IMR-90 (cell line): Measurements from ENCODE around the gene TXNRD1. TPM values are rescaled to one million over a fixed set of nuclear protein-coding genes. Genes with fewer than 3 reads are reported as not detected.

Source experiments
- ATAC-seq: fragments of 200-7000 bp; cut with Tn5 transposase; 2 replicates; pipeline ENCODE4 v1.9.1; 2020; ENCODE audit warnings: low read depth, mild to moderate bottlenecking, moderate library complexity
- BruUV-seq: library from RNA; stranded (reverse); fragments of 400-500 nt; replicated peaks from 2 replicates; lab custom pipeline; 2021; lab: Mats Ljungman, UMichigan
- CTCF ChIA-PET: fragments of 300-600 bp; formaldehyde crosslinking; extraction: SDS; loops from one replicate; lab custom pipeline; 2021; ENCODE audit warnings: antibody characterized with exemption; lab: Yijun Ruan, JAX
- POLR2A ChIA-PET: fragments of 300-600 bp; sonication (Branson Sonifier 250); formaldehyde crosslinking; loops from one replicate; lab custom pipeline; 2022; ENCODE audit warnings: antibody characterized with exemption; ENCODE audit not compliant: unreplicated experiment; lab: Charles Lee
- DNase-seq: peaks from one replicate; pipeline ENCODE4 v3.0.0; 2013
- H2AFZ ChIP-seq: replicated peaks from 2 replicates; pipeline ENCODE3; 2013; ENCODE audit warnings: low read length, mild to moderate bottlenecking; ENCODE audit not compliant: poor library complexity
- H2AK5ac ChIP-seq: 2 replicates; pipeline ENCODE4 v1.6.1; 2013; ENCODE audit warnings: low read depth, low read length, inconsistent platforms
- H2AK9ac ChIP-seq: replicated peaks from 2 replicates; pipeline ENCODE3; 2013; ENCODE audit warnings: mild to moderate bottlenecking, low read depth, low read length, moderate library complexity; ENCODE audit not compliant: poor library complexity
- H2BK120ac ChIP-seq: 2 replicates; pipeline ENCODE4 v1.6.1; 2013; ENCODE audit warnings: low read depth, low read length, inconsistent platforms
- H2BK15ac ChIP-seq: 3 replicates; pipeline ENCODE4 v1.6.1; 2013; ENCODE audit warnings: low read depth, low read length, inconsistent platforms
- H2BK20ac ChIP-seq: 2 replicates; pipeline ENCODE4 v1.6.1; 2013; ENCODE audit warnings: low read depth, mild to moderate bottlenecking, inconsistent platforms, low read length, moderate library complexity
- H2BK5ac ChIP-seq: 2 replicates; pipeline ENCODE4 v1.6.1; 2013; ENCODE audit warnings: mild to moderate bottlenecking, low read depth, low read length, inconsistent platforms; ENCODE audit not compliant: poor library complexity, severe bottlenecking
- H3K14ac ChIP-seq: replicated peaks from 2 replicates; pipeline ENCODE4 v1.6.1; 2013; ENCODE audit warnings: low read depth, low read length, inconsistent platforms
- H3K18ac ChIP-seq: 2 replicates; pipeline ENCODE4 v1.6.1; 2013; ENCODE audit warnings: low read depth, low read length, control low read depth
- H3K23ac ChIP-seq: 2 replicates; pipeline ENCODE4 v1.6.1; 2013; ENCODE audit warnings: low read depth, low read length, inconsistent platforms
- H3K27ac ChIP-seq: 2 replicates; pipeline ENCODE4 v1.5.1; 2013; ENCODE audit warnings: mild to moderate bottlenecking, control low read depth, low read length; ENCODE audit not compliant: insufficient read depth
- H3K27me3 ChIP-seq: 2 replicates; pipeline ENCODE4 v1.6.1; 2013; ENCODE audit warnings: low read length; ENCODE audit not compliant: control insufficient read depth, insufficient read depth
- H3K36me3 ChIP-seq: 2 replicates; pipeline ENCODE4 v1.6.1; 2013; ENCODE audit warnings: low read length, mixed read lengths; ENCODE audit not compliant: control insufficient read depth, insufficient read depth
- H3K4ac ChIP-seq: 2 replicates; pipeline ENCODE4 v1.6.1; 2013; ENCODE audit warnings: low read depth, low read length, inconsistent platforms
- H3K4me1 ChIP-seq: 2 replicates; pipeline ENCODE4 v1.6.1; 2013; ENCODE audit warnings: low read length, mixed read lengths; ENCODE audit not compliant: control insufficient read depth, insufficient read depth
- H3K4me2 ChIP-seq: 2 replicates; pipeline ENCODE4 v1.6.1; 2013; ENCODE audit warnings: low read depth, mild to moderate bottlenecking, control low read depth, low read length, moderate library complexity
- H3K4me3 ChIP-seq: 2 replicates; pipeline ENCODE4 v1.5.1; 2013; ENCODE audit warnings: low read depth, mild to moderate bottlenecking, control low read depth, low read length, moderate library complexity; ENCODE audit not compliant: insufficient read depth
- H3K56ac ChIP-seq: 2 replicates; pipeline ENCODE4 v1.6.1; 2013; ENCODE audit warnings: low read length, inconsistent platforms; ENCODE audit not compliant: insufficient read depth; ENCODE audit errors: extremely low read depth
- H3K79me1 ChIP-seq, 2 experiments: 2 replicates each; pipeline ENCODE4 v1.6.1; 2013; ENCODE audit warnings: low read length in 2 of 2, inconsistent platforms in 1 of 2, low read depth in 1 of 2
- H3K9ac ChIP-seq: 2 replicates; pipeline ENCODE4 v1.6.1; 2013; ENCODE audit warnings: low read depth, low read length, control low read depth
- H3K9me1 ChIP-seq: 2 replicates; pipeline ENCODE4 v1.6.1; 2013; ENCODE audit warnings: low read length, inconsistent platforms; ENCODE audit not compliant: insufficient read depth
- H3K9me3 ChIP-seq: 2 replicates; pipeline ENCODE4 v1.6.1; 2013; ENCODE audit warnings: low read length; ENCODE audit not compliant: control insufficient read depth, insufficient read depth
- H4K20me1 ChIP-seq: 2 replicates; pipeline ENCODE4 v1.6.1; 2013; ENCODE audit warnings: low read length, inconsistent platforms; ENCODE audit not compliant: insufficient read depth
- H4K5ac ChIP-seq: 2 replicates; pipeline ENCODE4 v1.6.1; 2013; ENCODE audit warnings: mild to moderate bottlenecking, low read depth, low read length, control low read depth
- H4K8ac ChIP-seq, 2 experiments: 2 replicates each; pipeline ENCODE4 v1.6.1; 2013; ENCODE audit warnings: low read depth in 2 of 2, low read length in 2 of 2, control low read depth in 1 of 2, inconsistent platforms in 1 of 2
- H4K91ac ChIP-seq: 2 replicates; pipeline ENCODE4 v1.6.1; 2013; ENCODE audit warnings: low read depth, low read length, inconsistent platforms; ENCODE audit not compliant: insufficient read depth
- MAFK ChIP-seq: IDR thresholded peaks from 2 replicates; pipeline ENCODE4 v1.6.1; 2012; ENCODE audit warnings: low read depth, low read length, improper control_type of control experiment
- RAD21 ChIP-seq: IDR thresholded peaks from 2 replicates; pipeline ENCODE4 v1.6.1; 2012; ENCODE audit warnings: low read length, improper control_type of control experiment
- WGBS, 2 experiments: methylation state at CpG; one replicate each; pipeline versions ENCODE4 v1.1.5 to v1.1.7; 2013; ENCODE audit warnings: missing lambda C conversion rate in 2 of 2; ENCODE audit not compliant: insufficient read length in 1 of 2; ENCODE audit errors: extremely low coverage in 2 of 2; 5-methylcytosine and 5-hydroxymethylcytosine counted together
- dilution Hi-C: fragments of 300-500 bp; cut with HindIII; formaldehyde crosslinking; loops from one replicate; pipeline ENCODE4 v1.14.3; 2018; ENCODE audit warnings: low sequenced_read_pairs; ENCODE audit not compliant: unreplicated experiment
- in situ Hi-C: fragments of 300-500 bp; cut with MboI; formaldehyde crosslinking; loops from 3 replicates; pipeline ENCODE4 v1.14.3; 2019; ENCODE audit warnings: low sequenced_read_pairs, inconsistent platforms, mixed read lengths
- intact Hi-C: fragments of 100-400 bp; cut with micrococcal nuclease; formaldehyde crosslinking; loops from 2 replicates; pipeline ENCODE4 v1.10.0; 2022
- polyA plus RNA-seq, 3 experiments: library from polyadenylated mRNA; depleted of rRNA; stranded (reverse); fragments of >200 nt; gene quantifications; 2 replicates each; pipeline ENCODE4 v1.2.3, GENCODE V29; 2012; ENCODE audit warnings: low replicate concordance in 1 of 3
- total RNA-seq: library from RNA; depleted of rRNA; stranded (reverse); fragments of >200 nt; gene quantifications from 2 replicates; pipeline ENCODE4 v1.2.3, GENCODE V29; 2012
- TF ChIP-seq, protein P1 (sequence below): conservative IDR thresholded peaks from 2 replicates; pipeline ENCODE4 v1.5.1; 2012; ENCODE audit warnings: mild to moderate bottlenecking, low read depth, low read length, improper control_type of control experiment
- TF ChIP-seq, protein P2 (sequence below): fragments of 150-350 bp; IDR thresholded peaks from 2 replicates; pipeline ENCODE4 v1.6.1; 2016; ENCODE audit warnings: low read depth, mild to moderate bottlenecking, low read length, moderate library complexity, borderline replicate concordance

Gene TXNRD1
- total and polyA plus RNA-seq, 2 of the 4 experiments (the other 2 are of a cell fraction), result 379 to 582 TPM

DNA sequence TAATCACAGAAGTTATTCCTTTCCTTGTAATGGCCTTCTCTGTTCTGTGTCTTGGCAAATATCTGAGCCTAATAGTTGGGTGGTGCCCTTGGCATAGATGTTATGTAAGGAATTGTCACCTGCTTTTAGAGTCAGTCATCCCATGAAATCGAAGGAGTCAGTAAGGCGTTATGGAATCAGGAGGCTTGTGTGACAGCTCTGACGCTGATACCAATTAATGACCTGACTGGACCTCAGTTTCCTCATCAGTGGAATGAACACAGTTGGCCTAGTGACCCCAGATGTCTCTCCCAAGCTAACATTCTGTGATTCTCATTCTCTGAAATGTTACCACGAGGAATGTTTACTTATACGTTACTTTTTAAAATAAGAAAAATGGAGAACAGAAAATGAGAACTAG lies 32.1 kb downstream of the TXNRD1 start:
- Histone ChIP-seq H4K5ac (no peak overlapping the region), H2BK5ac (no peak overlapping the region), H2AFZ (no peak overlapping the region), H2AK9ac (no peak overlapping the region), H2BK20ac (0 out of 2 replicates have a peak overlapping the region, but pooled peaks have one; percentile 10), H3K4me3 (no peak overlapping the region), H2BK120ac (no peak overlapping the region), H3K18ac (no peak overlapping the region), H3K23ac (no peak overlapping the region), H3K9me3 (no peaks in the 10 kb centered on the region), H3K27ac (no peak overlapping the region), H4K91ac (no peak overlapping the region), H3K36me3 (no peaks in the 10 kb centered on the region), H3K79me1 (no peaks in the 10 kb centered on the region), H3K9ac (no peak overlapping the region), H3K14ac (no peak overlapping the region), H3K27me3 (no peaks in the 10 kb centered on the region), H3K4me1 (peaks cover 4% of the 10 kb centered on the region; the same call in 1 of the 2 replicates), H3K4ac (no peak overlapping the region), H4K8ac (no peak overlapping the region), H4K20me1 (no peaks in the 10 kb centered on the region), H3K4me2 (no peak overlapping the region), H2AK5ac (peak overlapping the region; percentile 57; the same call in 1 of the 2 replicates), H3K56ac (no peak overlapping the region), H3K9me1 (no peaks in the 10 kb centered on the region; the same call in 1 of the 2 replicates), H2BK15ac (no peak overlapping the region)
- intact Hi-C loops (no loop called here), dilution Hi-C loops (no loop called here), in situ Hi-C loops (no loop called here)
- ChIA-PET CTCF (no interaction called here), POLR2A (no interaction called here)
- TF ChIP-seq, protein P1, sequence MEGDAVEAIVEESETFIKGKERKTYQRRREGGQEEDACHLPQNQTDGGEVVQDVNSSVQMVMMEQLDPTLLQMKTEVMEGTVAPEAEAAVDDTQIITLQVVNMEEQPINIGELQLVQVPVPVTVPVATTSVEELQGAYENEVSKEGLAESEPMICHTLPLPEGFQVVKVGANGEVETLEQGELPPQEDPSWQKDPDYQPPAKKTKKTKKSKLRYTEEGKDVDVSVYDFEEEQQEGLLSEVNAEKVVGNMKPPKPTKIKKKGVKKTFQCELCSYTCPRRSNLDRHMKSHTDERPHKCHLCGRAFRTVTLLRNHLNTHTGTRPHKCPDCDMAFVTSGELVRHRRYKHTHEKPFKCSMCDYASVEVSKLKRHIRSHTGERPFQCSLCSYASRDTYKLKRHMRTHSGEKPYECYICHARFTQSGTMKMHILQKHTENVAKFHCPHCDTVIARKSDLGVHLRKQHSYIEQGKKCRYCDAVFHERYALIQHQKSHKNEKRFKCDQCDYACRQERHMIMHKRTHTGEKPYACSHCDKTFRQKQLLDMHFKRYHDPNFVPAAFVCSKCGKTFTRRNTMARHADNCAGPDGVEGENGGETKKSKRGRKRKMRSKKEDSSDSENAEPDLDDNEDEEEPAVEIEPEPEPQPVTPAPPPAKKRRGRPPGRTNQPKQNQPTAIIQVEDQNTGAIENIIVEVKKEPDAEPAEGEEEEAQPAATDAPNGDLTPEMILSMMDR, result no peak
- TF ChIP-seq, protein P2, sequence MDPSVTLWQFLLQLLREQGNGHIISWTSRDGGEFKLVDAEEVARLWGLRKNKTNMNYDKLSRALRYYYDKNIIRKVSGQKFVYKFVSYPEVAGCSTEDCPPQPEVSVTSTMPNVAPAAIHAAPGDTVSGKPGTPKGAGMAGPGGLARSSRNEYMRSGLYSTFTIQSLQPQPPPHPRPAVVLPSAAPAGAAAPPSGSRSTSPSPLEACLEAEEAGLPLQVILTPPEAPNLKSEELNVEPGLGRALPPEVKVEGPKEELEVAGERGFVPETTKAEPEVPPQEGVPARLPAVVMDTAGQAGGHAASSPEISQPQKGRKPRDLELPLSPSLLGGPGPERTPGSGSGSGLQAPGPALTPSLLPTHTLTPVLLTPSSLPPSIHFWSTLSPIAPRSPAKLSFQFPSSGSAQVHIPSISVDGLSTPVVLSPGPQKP, result no peak
- TF ChIP-seq RAD21 (no peak), MAFK (no peak)
- DNase-seq, result no peak
- ATAC-seq, result no peak
- BruUV-seq, result no TSS peak
- WGBS, 2 experiments, result 86% methylated on average over 1 of the region's 5 CpGs; no CpG with 5 or more reads in 1 of the 2 experiments
